ENCODE results near the gene SIPA1.

DNA sequence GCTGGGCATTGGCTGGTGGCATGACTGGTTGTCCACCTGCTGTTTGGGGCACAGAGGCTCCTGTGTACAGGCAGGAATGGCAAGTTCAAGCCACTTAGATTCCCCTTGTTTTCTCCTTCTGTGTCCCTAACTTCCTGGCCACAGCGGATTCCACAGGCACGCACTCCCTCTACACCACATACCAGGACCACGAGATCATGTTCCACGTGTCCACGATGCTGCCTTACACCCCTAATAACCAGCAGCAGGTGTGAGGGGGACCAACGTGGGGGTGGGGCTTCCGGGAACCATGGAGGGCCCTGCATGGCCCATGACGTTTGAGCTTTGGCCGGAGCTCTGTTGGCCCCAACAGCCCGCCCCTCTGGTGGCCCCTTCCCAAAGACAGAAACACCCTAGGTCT, 7.8 kb downstream of the SIPA1 start:
- TF ChIP-seq SIN3A (IDR thresholded peaks at IDR 0.05; ENCODE audit: borderline replicate concordance, insufficient read depth, low read depth, low read length) (no peak), TCF7L2 (IDR thresholded peaks at IDR 0.05; ENCODE audit: low read depth, low read length) (no peak), POLR2AphosphoS5 (IDR thresholded peaks at IDR 0.05; ENCODE audit: low read depth, low read length) (no peak)
- TF ChIP-seq, protein P1, sequence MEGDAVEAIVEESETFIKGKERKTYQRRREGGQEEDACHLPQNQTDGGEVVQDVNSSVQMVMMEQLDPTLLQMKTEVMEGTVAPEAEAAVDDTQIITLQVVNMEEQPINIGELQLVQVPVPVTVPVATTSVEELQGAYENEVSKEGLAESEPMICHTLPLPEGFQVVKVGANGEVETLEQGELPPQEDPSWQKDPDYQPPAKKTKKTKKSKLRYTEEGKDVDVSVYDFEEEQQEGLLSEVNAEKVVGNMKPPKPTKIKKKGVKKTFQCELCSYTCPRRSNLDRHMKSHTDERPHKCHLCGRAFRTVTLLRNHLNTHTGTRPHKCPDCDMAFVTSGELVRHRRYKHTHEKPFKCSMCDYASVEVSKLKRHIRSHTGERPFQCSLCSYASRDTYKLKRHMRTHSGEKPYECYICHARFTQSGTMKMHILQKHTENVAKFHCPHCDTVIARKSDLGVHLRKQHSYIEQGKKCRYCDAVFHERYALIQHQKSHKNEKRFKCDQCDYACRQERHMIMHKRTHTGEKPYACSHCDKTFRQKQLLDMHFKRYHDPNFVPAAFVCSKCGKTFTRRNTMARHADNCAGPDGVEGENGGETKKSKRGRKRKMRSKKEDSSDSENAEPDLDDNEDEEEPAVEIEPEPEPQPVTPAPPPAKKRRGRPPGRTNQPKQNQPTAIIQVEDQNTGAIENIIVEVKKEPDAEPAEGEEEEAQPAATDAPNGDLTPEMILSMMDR (IDR thresholded peaks at IDR 0.05) = no peak

Data from Panc1 (cell line).